Pancreas (tissue), 10 donors: ENCODE results near the gene RIPOR2. TPM values are rescaled to one million over a fixed set of nuclear protein-coding genes. Genes with fewer than 3 reads are reported as not detected.
A peak's percentile ranks its signal among the peaks of the same experiment; 100 is the strongest.

ENCODE experiments used
- ATAC-seq, 4 donors: fragments of 200-7000 bp; cut with Tn5 transposase; one replicate each; pipeline versions ENCODE4 v1.8.0 to v1.9.1; 2020; ENCODE audit warnings: mild to moderate bottlenecking in 4 of 4, moderate library complexity in 4 of 4
- DNase-seq, 6 donors: peaks; one replicate each; pipeline ENCODE4 v3.0.0-alpha.2; 2020
- FAIRE-seq: peaks from 2 replicates; lab custom pipeline; 2012; peaks lifted over from hg19 to GRCh38; lab: Jason Lieb, UNC
- H3K27ac ChIP-seq, 4 donors: fragments of 200-600 bp; sonication (generic); 1 replicate in 3 of 4; 2 replicates in 1 of 4; pipeline versions ENCODE4 v1.5.0 to v1.8.0; 2020
- H3K27me3 ChIP-seq, 4 donors: fragments of 200-600 bp; one replicate each; pipeline ENCODE4 v1.8.0; 2021
- H3K36me3 ChIP-seq, 3 donors: fragments of 200-600 bp; sonication (generic) in 1 of 3; one replicate each; pipeline versions ENCODE4 v1.5.0 to v1.8.0; 2020 to 2021
- H3K4me1 ChIP-seq, 3 donors: fragments of 200-600 bp; one replicate each; pipeline ENCODE4 v1.8.0; 2021
- H3K4me3 ChIP-seq, 4 donors: fragments of 200-600 bp; sonication (generic) in 2 of 4; one replicate each; pipeline versions ENCODE4 v1.5.0 to v1.8.0; 2020 to 2021
- H3K9me3 ChIP-seq, 4 donors: fragments of 200-600 bp; one replicate each; pipeline ENCODE4 v1.8.0; 2021
- WGBS, 2 donors: extraction: QIAGEN DNeasy Blood & Tissue Kit; methylation state at CpG; one replicate each; pipeline ENCODE4 v1.1.7; 2013; 5-methylcytosine and 5-hydroxymethylcytosine counted together
- intact Hi-C, 3 donors: fragments of 100-400 bp; cut with DNase I; formaldehyde crosslinking; loops; one replicate each; pipeline versions ENCODE4 v1.11.1 to v1.14.2; 2022
- polyA plus RNA-seq, 2 donors: library from polyadenylated mRNA; stranded (reverse); fragments of 200-250 nt; gene quantifications; one replicate each; pipeline ENCODE4 v1.2.3, GENCODE V29; 2013
- total RNA-seq, 6 donors: library from RNA; stranded (reverse); fragmentation: NEBNext Ultra II Directional in 4 of 6; extraction: Animal tissue kit (Norgen Biotek cat#: 25700) in 4 of 6; gene quantifications; one replicate each; pipeline versions ENCODE4 v1.2.1 to v1.2.4, GENCODE V29; 2021 to 2023
- TF ChIP-seq, protein P1 (sequence below), 4 donors: fragments of 200-600 bp; sonication (generic) in 3 of 4; IDR thresholded peaks; one replicate each; pipeline versions ENCODE4 v1.5.0 to v1.8.0; 2021; ENCODE audit warnings: antibody characterized with exemption in 4 of 4
- donor health status: healthy with polysubstance abuse.
- donor health status: DM: no; HTN: no; CAD: no; lungs with moderate emphysema.
- donor health status: DM: no; HTN: no; CAD: no.
- donor health status: control.
- donor health status: control.
- donor health status: Bipolar disorder and iron deficiency.
- donor health status: DM: yes; HTN: yes; CAD: no.
- donor health status: DM: no; HTN: no; CAD: no.
- donor health status: DM: no; HTN: no; CAD: no.
- donor health status: DM: yes; HTN: yes; CAD: no.

The RIPOR2 gene
- total and polyA plus RNA-seq, 8 donors, result 0.28 to 3.7 (median 1.00) TPM

DNA sequence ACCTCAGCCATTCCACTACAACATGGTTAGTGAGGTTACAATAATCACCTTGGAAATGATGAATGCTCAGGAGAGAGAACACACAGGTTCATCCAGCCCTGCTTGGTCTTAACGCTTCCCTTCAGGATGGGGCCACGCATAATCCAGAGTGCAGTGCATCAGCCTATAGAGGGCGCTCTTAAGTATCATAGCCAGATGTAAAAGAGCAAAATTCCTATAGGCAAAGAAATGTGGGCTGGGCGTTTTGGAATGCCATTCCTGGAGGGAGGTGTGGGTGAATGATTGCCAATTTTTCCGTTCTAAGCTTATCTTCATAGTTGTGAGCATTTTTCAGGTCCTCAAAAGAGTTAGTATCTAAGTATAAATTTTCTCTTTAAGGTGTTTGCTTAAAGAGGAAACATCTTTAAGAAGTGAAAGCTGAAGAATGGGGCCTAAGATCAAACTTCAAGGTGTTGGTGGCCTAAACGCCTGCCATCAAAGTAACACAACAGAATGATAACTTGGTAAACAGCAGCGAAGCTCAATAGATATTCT lies 1.8 kb downstream of the RIPOR2 start:
- TF ChIP-seq, protein P1, sequence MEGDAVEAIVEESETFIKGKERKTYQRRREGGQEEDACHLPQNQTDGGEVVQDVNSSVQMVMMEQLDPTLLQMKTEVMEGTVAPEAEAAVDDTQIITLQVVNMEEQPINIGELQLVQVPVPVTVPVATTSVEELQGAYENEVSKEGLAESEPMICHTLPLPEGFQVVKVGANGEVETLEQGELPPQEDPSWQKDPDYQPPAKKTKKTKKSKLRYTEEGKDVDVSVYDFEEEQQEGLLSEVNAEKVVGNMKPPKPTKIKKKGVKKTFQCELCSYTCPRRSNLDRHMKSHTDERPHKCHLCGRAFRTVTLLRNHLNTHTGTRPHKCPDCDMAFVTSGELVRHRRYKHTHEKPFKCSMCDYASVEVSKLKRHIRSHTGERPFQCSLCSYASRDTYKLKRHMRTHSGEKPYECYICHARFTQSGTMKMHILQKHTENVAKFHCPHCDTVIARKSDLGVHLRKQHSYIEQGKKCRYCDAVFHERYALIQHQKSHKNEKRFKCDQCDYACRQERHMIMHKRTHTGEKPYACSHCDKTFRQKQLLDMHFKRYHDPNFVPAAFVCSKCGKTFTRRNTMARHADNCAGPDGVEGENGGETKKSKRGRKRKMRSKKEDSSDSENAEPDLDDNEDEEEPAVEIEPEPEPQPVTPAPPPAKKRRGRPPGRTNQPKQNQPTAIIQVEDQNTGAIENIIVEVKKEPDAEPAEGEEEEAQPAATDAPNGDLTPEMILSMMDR (IDR thresholded peaks at IDR 0.05), result peak; percentile 20 to 41 (median 28)
- H3K4me3 ChIP-seq, result peak overlapping the region in 1 of 4 donors; percentile 11
- H3K36me3 ChIP-seq, result no peaks in the 10 kb centered on the region
- 38 to 48% methylated on average over 7 of the region's 7 CpGs for WGBS, 2 donors
- H3K27me3 ChIP-seq, result peaks cover 0 to 3% (median 0%) of the 10 kb centered on the region in 4 donors
- DNase-seq, result peak in 1 of 6 donors; percentile 20
- ATAC-seq, result peak in 3 of 4 donors; percentile 38 to 66 (median 62)
- intact Hi-C loops, result no loop called here
- H3K27ac ChIP-seq, result no peak overlapping the region
- no peak for FAIRE-seq
- no peaks in the 10 kb centered on the region for H3K4me1 ChIP-seq
- no peaks in the 10 kb centered on the region for H3K9me3 ChIP-seq

DNA sequence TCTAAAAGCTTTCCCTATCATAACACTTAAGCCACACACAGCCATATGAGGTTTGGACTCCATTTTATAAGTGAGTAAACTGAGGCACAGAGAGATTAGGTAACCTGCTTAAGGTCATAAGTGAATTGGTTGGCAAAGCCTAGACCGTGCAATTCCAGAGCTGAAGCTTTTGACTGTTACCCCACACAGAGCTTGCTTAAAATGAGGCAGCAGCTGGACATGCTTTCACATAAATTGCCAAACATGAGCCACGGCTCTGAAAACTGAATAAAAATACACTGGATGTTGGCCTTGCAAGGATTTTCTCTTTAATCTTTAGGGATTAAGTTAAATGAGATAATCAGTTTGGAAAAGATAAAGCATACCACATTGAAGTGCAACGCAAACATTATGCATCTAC lies 2.5 kb downstream of the RIPOR2 start:
- 68 to 77% methylated on average over 3 of the region's 3 CpGs for WGBS, 2 donors
- DNase-seq (no peak), ATAC-seq (no peak), FAIRE-seq (no peak)
- H3K27ac ChIP-seq, result no peak overlapping the region
- H3K9me3 ChIP-seq, result no peaks in the 10 kb centered on the region
- intact Hi-C loops, result no loop called here
- H3K27me3 ChIP-seq, result no peaks in the 10 kb centered on the region
- H3K36me3 ChIP-seq, result no peaks in the 10 kb centered on the region
- H3K4me1 ChIP-seq, result no peaks in the 10 kb centered on the region
- H3K4me3 ChIP-seq, result peak overlapping the region in 1 of 4 donors; percentile 11
- TF ChIP-seq, protein P1 (IDR thresholded peaks at IDR 0.05), result no peak

DNA sequence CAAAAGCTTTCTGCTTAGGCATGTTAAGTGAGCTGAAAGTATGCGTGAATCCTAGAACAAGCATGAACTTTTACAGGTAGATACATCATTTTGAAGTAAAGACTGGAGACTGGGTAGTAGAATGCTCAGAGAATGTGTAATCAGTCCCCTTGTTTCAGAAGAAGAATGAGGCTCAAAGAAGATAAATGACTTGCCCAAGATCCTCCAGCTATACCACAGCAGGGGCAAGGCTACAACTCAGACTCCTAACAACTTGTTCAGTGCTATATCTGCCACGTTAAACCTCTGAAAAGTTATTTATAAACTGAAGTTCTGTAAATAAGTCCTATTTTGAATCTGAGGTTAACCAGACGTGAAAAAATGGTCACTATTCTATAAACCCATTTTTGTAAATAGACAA lies 2.9 kb downstream of the RIPOR2 start:
- FAIRE-seq (no peak), DNase-seq (no peak), ATAC-seq (no peak)
- Histone ChIP-seq H3K36me3 (no peaks in the 10 kb centered on the region), H3K27ac (no peak overlapping the region), H3K4me3 (no peak overlapping the region), H3K4me1 (no peaks in the 10 kb centered on the region), H3K27me3 (no peaks in the 10 kb centered on the region), H3K9me3 (no peaks in the 10 kb centered on the region)
- TF ChIP-seq, protein P1 (IDR thresholded peaks at IDR 0.05), result no peak
- 64 to 71% methylated on average over 3 of the region's 3 CpGs for WGBS, 2 donors
- intact Hi-C loops, result no loop called here

DNA sequence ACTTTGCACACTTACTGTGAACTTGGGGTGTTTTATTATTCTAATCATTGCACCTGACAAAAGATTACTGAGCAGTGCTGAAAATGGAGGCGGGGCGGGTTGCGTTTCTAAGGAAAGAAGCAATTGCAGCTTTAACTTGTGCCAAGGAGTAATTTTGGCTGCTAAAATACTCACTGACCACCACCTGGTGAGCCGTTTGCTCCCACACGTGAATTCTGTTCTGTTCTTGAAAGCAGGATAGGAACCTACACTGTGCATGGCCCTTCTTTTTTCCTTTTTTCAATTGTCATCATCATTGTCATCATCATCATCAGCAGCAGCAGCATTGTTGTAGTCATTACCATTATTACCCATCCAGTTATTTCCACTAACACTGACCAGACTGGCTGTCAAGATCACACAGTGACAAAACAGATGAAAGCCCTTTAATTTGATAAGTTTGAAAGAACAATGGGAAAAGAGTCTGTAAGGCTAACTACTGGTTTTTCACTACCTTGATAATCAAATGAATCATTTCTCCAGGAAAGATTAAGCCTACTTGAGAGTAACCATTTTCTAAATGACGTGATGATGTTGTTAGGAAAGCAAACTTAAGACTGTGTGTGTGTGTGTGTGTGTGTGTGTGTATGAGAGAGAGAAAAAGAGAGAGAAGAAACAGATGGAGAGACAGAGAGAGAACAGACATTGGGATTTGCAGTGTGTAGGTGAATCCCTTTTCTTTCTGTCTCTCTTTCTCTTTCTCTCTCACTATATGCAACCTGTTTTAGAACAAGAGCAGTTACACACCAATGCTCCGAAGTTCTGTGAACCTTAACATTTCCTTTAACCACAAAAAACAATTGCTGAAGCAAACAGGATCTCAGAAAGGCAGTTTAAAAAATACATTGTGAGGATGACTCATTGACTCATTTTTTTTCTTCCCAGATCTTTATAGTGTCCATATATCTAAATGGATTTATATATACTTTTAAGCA lies 3.8 kb downstream of the RIPOR2 start:
- Histone ChIP-seq H3K4me3 (no peak overlapping the region), H3K36me3 (no peaks in the 10 kb centered on the region), H3K4me1 (no peaks in the 10 kb centered on the region), H3K9me3 (no peaks in the 10 kb centered on the region), H3K27me3 (no peaks in the 10 kb centered on the region), H3K27ac (no peak overlapping the region)
- WGBS, 2 donors, result 62 to 74% methylated on average over 7 of the region's 7 CpGs
- FAIRE-seq (no peak), DNase-seq (no peak), ATAC-seq (no peak)
- intact Hi-C loops, result no loop called here
- TF ChIP-seq, protein P1 (IDR thresholded peaks at IDR 0.05), result no peak
